K562 (cell line): ENCODE data around the gene CDYL2. TPM values are rescaled to one million over a fixed set of nuclear protein-coding genes. Genes with fewer than 3 reads are reported as not detected.

Source experiments
- ATAC-seq: fragments of 200-7000 bp; cut with Tn5 transposase; 3 replicates; pipeline ENCODE4 v1.9.1; 2020; ENCODE audit warnings: moderate library complexity
- BruUV-seq: library from RNA; stranded (reverse); fragments of 400-500 nt; replicated peaks from 2 replicates; lab custom pipeline; 2021; lab: Mats Ljungman, UMichigan
- CTCF ChIA-PET: fragments of 300-600 bp; formaldehyde crosslinking; extraction: SDS; loops from one replicate; lab custom pipeline; 2021; ENCODE audit warnings: low intra/inter-chr PET ratio; lab: Yijun Ruan, JAX
- POLR2A ChIA-PET: fragments of 300-600, 350-650 bp; sonication (Branson Sonifier 250); formaldehyde crosslinking; extraction: SDS; loops from one replicate; lab custom pipeline; 2021; ENCODE audit warnings: antibody characterized with exemption, inconsistent platforms; lab: Yijun Ruan, JAX
- DNase-seq, 4 experiments: peaks; one replicate each; pipeline versions ENCODE4 v3.0.0 to v3.0.0-alpha.2; 2011 to 2018; ENCODE audit warnings: low spot score in 3 of 4, mixed read lengths in 3 of 4; ENCODE audit errors: extremely low read depth in 1 of 4
- FAIRE-seq: peaks from 2 replicates; lab custom pipeline; 2011; peaks lifted over from hg19 to GRCh38; lab: Jason Lieb, UNC
- H2AFZ ChIP-seq: 2 replicates; pipeline ENCODE4 v1.6.0; 2011; ENCODE audit warnings: low read depth, low read length, control low read depth, inconsistent platforms
- H3K27ac ChIP-seq: fragments of 200-600 bp; 3 replicates; pipeline ENCODE4 v1.8.0; 2011; ENCODE audit warnings: low read depth, mild to moderate bottlenecking, control low read depth, inconsistent platforms, low read length, moderate library complexity, mixed read lengths; ENCODE audit errors: extremely low read depth
- H3K27me3 ChIP-seq, 2 experiments: fragments of 300-600 bp in 1 of 2; 2 replicates in 1 of 2; 3 replicates in 1 of 2; pipeline versions ENCODE4 v1.6.0 to v1.8.0; 2011; ENCODE audit warnings: inconsistent platforms in 2 of 2, low read length in 2 of 2, mild to moderate bottlenecking in 1 of 2, mixed read lengths in 1 of 2, moderate library complexity in 1 of 2; ENCODE audit not compliant: control insufficient read depth in 2 of 2, insufficient read depth in 2 of 2
- H3K36me3 ChIP-seq: fragments of 300-600 bp; 3 replicates; pipeline ENCODE4 v1.8.0; 2011; ENCODE audit warnings: mild to moderate bottlenecking, low read length, inconsistent platforms; ENCODE audit not compliant: control insufficient read depth, insufficient read depth
- H3K4me1 ChIP-seq, 2 experiments: fragments of 200-600 bp in 1 of 2; replicated peaks in 1 of 2; 2 replicates in 1 of 2; 3 replicates in 1 of 2; pipeline versions ENCODE4 v1.5.1 to v1.8.0; 2011; ENCODE audit warnings: inconsistent platforms in 2 of 2, low read length in 2 of 2, mild to moderate bottlenecking in 1 of 2, mixed read lengths in 1 of 2, moderate library complexity in 1 of 2; ENCODE audit not compliant: control insufficient read depth in 2 of 2, insufficient read depth in 2 of 2
- H3K4me2 ChIP-seq: 2 replicates; pipeline ENCODE4 v1.6.1; 2011; ENCODE audit warnings: low read length, control low read depth, inconsistent platforms, mixed read lengths; ENCODE audit not compliant: insufficient read depth
- H3K4me3 ChIP-seq: fragments of 200-600 bp; sonication (generic), shearing (Covaris generic); 2 replicates; pipeline ENCODE4 v1.5.1; 2016; ENCODE audit warnings: control low read depth, inconsistent platforms
- H3K79me2 ChIP-seq: fragments of 200-600 bp; 3 replicates; pipeline ENCODE4 v1.8.0; 2011; ENCODE audit warnings: low read length, inconsistent platforms; ENCODE audit not compliant: control insufficient read depth, insufficient read depth
- H3K9ac ChIP-seq, 2 experiments: 2 replicates each; pipeline versions ENCODE4 v1.6.0 to v1.6.1; 2011; ENCODE audit warnings: low read depth in 2 of 2, low read length in 2 of 2, control low read depth in 1 of 2, inconsistent platforms in 1 of 2, mild to moderate bottlenecking in 1 of 2, mixed read lengths in 1 of 2; ENCODE audit not compliant: insufficient read depth in 1 of 2
- H3K9me1 ChIP-seq: one replicate; pipeline ENCODE4 v1.6.0; 2011; ENCODE audit warnings: inconsistent platforms, mild to moderate bottlenecking, low read length, moderate library complexity; ENCODE audit not compliant: control insufficient read depth, insufficient read depth
- H3K9me3 ChIP-seq: replicated peaks from 2 replicates; pipeline ENCODE4 v1.5.1; 2011; ENCODE audit warnings: low read depth, low read length, inconsistent platforms; ENCODE audit not compliant: control insufficient read depth, insufficient read depth
- H4K20me1 ChIP-seq: replicated peaks from 2 replicates; pipeline ENCODE4 v1.6.1; 2011; ENCODE audit warnings: low read length, inconsistent platforms, mixed read lengths; ENCODE audit not compliant: control insufficient read depth, insufficient read depth
- CEBPB ChIP-seq: fragments of 450-650 bp; IDR thresholded peaks from 2 replicates; pipeline ENCODE4 v1.6.1; 2016; ENCODE audit warnings: missing genetic modification characterization, missing compliant biosample characterization
- MEIS2 ChIP-seq: fragments of 450-650 bp; IDR thresholded peaks from 2 replicates; pipeline ENCODE4 v1.6.1; 2014; ENCODE audit warnings: mild to moderate bottlenecking; ENCODE audit not compliant: partially characterized antibody
- PPARD ChIP-seq: fragments of 250-450 bp; sonication (Bioruptor Pico); IDR thresholded peaks from 2 replicates; pipeline ENCODE4 v1.8.0; 2022; ENCODE audit warnings: inconsistent platforms, mild to moderate bottlenecking, moderate library complexity
- SMAD1 ChIP-seq: fragments of 150-350 bp; IDR thresholded peaks from 2 replicates; pipeline ENCODE4 v1.6.1; 2014; ENCODE audit warnings: low read length, low read depth; ENCODE audit not compliant: partially characterized antibody
- SRSF7 ChIP-seq: fragments of 200-400 bp; formaldehyde crosslinking; optimal IDR thresholded peaks from 2 replicates; pipeline ENCODE3; 2017; ENCODE audit warnings: mild to moderate bottlenecking, low read depth, low read length
- ZNF354B ChIP-seq: fragments of 250-450 bp; sonication (Bioruptor Pico); IDR thresholded peaks from 2 replicates; pipeline ENCODE4 v1.4.0; 2020
- ZNF511 ChIP-seq: sonication (generic); formaldehyde crosslinking; IDR thresholded peaks from 2 replicates; pipeline ENCODE4 v1.8.0; 2022; ENCODE audit warnings: mild to moderate bottlenecking, missing genetic modification reagents
- WGBS: fragments of 100-300 bp; shearing (Covaris generic); methylation state at CpG from one replicate; pipeline ENCODE4 v1.1.6; 2016; ENCODE audit warnings: low coverage, mixed read lengths; ENCODE audit not compliant: insufficient coverage; ENCODE audit errors: missing lambda C conversion rate; 5-methylcytosine and 5-hydroxymethylcytosine counted together
- in situ Hi-C: fragments of 300-500 bp; cut with MboI; formaldehyde crosslinking; loops from 4 replicates; pipeline ENCODE4 v1.15.0; 2018; ENCODE audit warnings: inconsistent platforms, mixed read lengths
- intact Hi-C: fragments of 100-400 bp; cut with micrococcal nuclease; formaldehyde crosslinking; loops from 2 replicates; pipeline ENCODE4 v1.14.2; 2022
- polyA plus RNA-seq, 8 experiments: library from polyadenylated mRNA; depleted of rRNA in 4 of 8; stranded (reverse) in 5 of 8; unstranded in 3 of 8; fragments of >200 nt; fragmentation: Nextera tagmentation in 2 of 8; fragmentation: Illumina TruSeq in 1 of 8; extraction: Ambion mirVana in 2 of 8; extraction: Trizol in 1 of 8; gene quantifications; 2 replicates each; pipeline versions ENCODE4 v1.2.1 to v1.2.3, GENCODE V29; 2011 to 2014; ENCODE audit warnings: inconsistent platforms in 1 of 8, missing spikeins in 1 of 8
- total RNA-seq, 7 experiments: library from RNA; depleted of rRNA in 6 of 7; stranded (reverse); fragments of >200 nt in 6 of 7; fragmentation: Illumina TruSeq in 2 of 7; extraction: Trizol in 2 of 7; gene quantifications; 2 replicates each; pipeline versions ENCODE4 v1.2.1 to v1.2.3, GENCODE V29; 2011 to 2021; ENCODE audit warnings: low replicate concordance in 1 of 7
- TF ChIP-seq, protein P1 (sequence below): fragments of 200-800 bp; sonication (Bioruptor generic); IDR thresholded peaks from 2 replicates; pipeline ENCODE4 v1.6.1; 2017; ENCODE audit warnings: missing genetic modification characterization, missing compliant biosample characterization

The CDYL2 gene
- total and polyA plus RNA-seq, 9 of the 15 experiments (the other 6 are each of a cell fraction or from before 2014, with no cell fraction given), result under 0.01 to 0.04 (median 0.01) TPM; not detected in 6

DNA sequence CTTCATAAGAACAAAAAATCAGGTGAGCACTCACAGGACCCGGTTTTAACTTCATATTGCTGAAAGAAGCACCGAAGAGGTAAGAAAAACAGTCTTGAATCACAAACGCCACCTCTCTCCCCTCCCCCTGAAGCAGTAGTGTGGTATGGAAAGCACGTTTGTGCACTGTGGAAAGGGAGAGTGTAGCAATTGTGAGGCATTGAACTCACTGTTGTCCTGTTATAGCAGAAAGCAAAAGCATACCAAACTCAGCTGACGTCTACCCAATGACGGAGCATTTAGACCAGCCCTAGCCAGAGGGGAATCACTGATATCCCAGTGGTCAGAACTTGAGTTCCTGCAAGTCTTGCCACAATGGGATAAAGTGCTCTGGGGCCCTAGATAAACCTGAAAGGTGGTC, 164.8 kb downstream of the CDYL2 start:
- no peak overlapping the region for H3K4me3 ChIP-seq
- H3K36me3 ChIP-seq, result no peaks in the 10 kb centered on the region
- H4K20me1 ChIP-seq, result no peaks in the 10 kb centered on the region
- H3K27me3 ChIP-seq, result no peaks in the 10 kb centered on the region
- no peak overlapping the region for H3K4me2 ChIP-seq
- H3K9me3 ChIP-seq, result no peaks in the 10 kb centered on the region
- POLR2A ChIA-PET, result no interaction called here
- no peaks in the 10 kb centered on the region for H3K9me1 ChIP-seq
- no peaks in the 10 kb centered on the region for H3K79me2 ChIP-seq
- no peaks in the 10 kb centered on the region for H3K4me1 ChIP-seq
- DNase-seq (no peak), ATAC-seq (no peak), FAIRE-seq (no peak)
- BruUV-seq, result no TSS peak
- in situ Hi-C loops, result no loop called here
- H3K27ac ChIP-seq, result no peak overlapping the region
- CTCF ChIA-PET, result no interaction called here
- TF ChIP-seq ZNF354B (CRISPR knock-in tag) (no peak), SRSF7 (no peak), ZNF511 (CRISPR knock-in tag) (no peak), CEBPB (tag) (no peak), SMAD1 (no peak), MEIS2 (no peak), PPARD (no peak)
- TF ChIP-seq, protein P1, sequence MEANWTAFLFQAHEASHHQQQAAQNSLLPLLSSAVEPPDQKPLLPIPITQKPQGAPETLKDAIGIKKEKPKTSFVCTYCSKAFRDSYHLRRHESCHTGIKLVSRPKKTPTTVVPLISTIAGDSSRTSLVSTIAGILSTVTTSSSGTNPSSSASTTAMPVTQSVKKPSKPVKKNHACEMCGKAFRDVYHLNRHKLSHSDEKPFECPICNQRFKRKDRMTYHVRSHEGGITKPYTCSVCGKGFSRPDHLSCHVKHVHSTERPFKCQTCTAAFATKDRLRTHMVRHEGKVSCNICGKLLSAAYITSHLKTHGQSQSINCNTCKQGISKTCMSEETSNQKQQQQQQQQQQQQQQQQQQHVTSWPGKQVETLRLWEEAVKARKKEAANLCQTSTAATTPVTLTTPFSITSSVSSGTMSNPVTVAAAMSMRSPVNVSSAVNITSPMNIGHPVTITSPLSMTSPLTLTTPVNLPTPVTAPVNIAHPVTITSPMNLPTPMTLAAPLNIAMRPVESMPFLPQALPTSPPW, result no peak
- 1% methylated on average over 6 of the region's 6 CpGs for WGBS
- H2AFZ ChIP-seq, result no peak overlapping the region
- no peak overlapping the region for H3K9ac ChIP-seq
- intact Hi-C loops, result no loop called here
